ENCODE data around the gene PPEF2.
A peak's percentile ranks its signal among the peaks of the same experiment; 100 is the strongest.

GRCh38 chr4:75892508-75892907 lies 9.7 kb downstream of the PPEF2 start:
- TF ChIP-seq CTCF (IDR thresholded peaks at IDR 0.05; ENCODE audit: low read length) (peak; percentile 25), EZH2 (optimal IDR thresholded peaks at IDR 0.05; ENCODE audit: low read depth, low read length) (no peak), EZH2phosphoT487 (IDR thresholded peaks at IDR 0.05; ENCODE audit: low read length) (no peak)
